ENCODE data around the gene SAMMSON.

The SAMMSON gene

GRCh38 chr3:70090322-70090913 lies 90.9 kb downstream of the SAMMSON start:
- peak; percentile 27 for DNase-seq

- DNase-seq = no peak
Observed at GRCh38 chr3:70094197-70094596, 94.7 kb downstream of the SAMMSON start.

- no peak for DNase-seq
Observed at GRCh38 chr3:70095260-70095659, 95.7 kb downstream of the SAMMSON start.

- no peak for DNase-seq
Observed at GRCh38 chr3:70096376-70097066, 97.0 kb downstream of the SAMMSON start.

- DNase-seq = no peak
Observed at GRCh38 chr3:70097084-70097483, 97.6 kb downstream of the SAMMSON start.

- peak; percentile 7 for DNase-seq
Observed at GRCh38 chr3:70108072-70108471, 108.5 kb downstream of the SAMMSON start.

GRCh38 chr3:70108546-70108945 lies 109.0 kb downstream of the SAMMSON start:
- DNase-seq = no peak

GRCh38 chr3:70110066-70110465 lies 110.5 kb downstream of the SAMMSON start:
- no peak for DNase-seq

- DNase-seq = no peak
Observed at GRCh38 chr3:70111411-70111810, 111.9 kb downstream of the SAMMSON start.

GRCh38 chr3:70112751-70113150 lies 113.2 kb downstream of the SAMMSON start:
- DNase-seq = no peak

GRCh38 chr3:70114431-70114830 lies 114.9 kb downstream of the SAMMSON start:
- no peak for DNase-seq

GRCh38 chr3:70119879-70120278 lies 120.3 kb downstream of the SAMMSON start:
- DNase-seq = no peak
